Stimulated activated CD4-positive, alpha-beta T cell treated with anti-CD3 and anti-CD28 coated beads, Interleukin-1b, Interleukin-23, amount 100 ng/mL, for 1 hour (primary cell): ENCODE data around the gene OR4A16.

Experiments used
- DNase-seq, 2 donors: peaks; one replicate each; pipeline ENCODE4 v3.0.0-alpha.2; 2020; ENCODE audit warnings: low read depth in 2 of 2

The OR4A16 gene

DNA sequence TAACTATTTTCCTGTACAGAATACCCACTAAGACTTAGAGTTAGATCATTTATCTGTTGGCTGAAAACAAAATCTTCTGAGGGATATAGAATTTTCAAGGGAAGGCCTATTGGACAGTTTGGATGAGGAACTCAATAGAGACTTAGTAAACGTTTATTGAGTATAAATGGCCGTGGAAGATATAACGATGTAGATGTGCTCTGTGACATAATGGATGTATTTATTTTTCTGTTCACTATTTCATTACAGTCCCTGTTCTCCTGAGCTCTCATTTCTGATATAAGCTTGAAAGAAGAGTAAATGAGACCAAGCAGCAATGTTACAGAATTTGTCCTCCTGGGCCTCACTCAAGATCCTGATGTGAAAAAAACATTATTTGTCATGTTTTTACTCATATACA, at the start of gene OR4A16:
Gene OR4A16, plus strand, starts transcription at position 301 of the 400 bp plus-strand sequence. Its CDS starts 0 bp downstream, at position 301.
- DNase-seq: no peak

GRCh38 chr11:55324500-55324899, 18.5 kb upstream of the OR4A16 start:
- DNase-seq: no peak

GRCh38 chr11:55345306-55345705, 2.3 kb downstream of the OR4A16 start:
- no peak for DNase-seq

DNA sequence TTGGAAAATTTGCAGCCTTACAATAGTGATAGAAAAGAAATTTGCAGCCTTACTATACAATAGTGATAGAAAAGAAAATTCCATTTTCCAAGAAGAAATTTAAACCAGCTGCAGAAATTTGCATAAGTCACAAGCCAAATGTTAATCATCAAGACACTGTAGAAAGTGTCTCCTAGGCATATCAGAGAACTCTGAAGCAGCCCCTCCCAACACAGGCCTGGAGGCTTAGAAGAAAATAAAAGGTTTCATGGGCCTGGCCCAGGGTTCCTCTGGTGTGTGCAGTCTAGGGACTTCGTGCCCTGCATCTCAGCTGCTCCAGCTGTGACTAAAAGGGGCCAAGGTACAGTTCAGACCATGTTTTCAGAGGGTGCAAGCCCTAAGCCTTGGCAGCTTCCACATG, 6.0 kb downstream of the OR4A16 start:
- no peak for DNase-seq

DNA sequence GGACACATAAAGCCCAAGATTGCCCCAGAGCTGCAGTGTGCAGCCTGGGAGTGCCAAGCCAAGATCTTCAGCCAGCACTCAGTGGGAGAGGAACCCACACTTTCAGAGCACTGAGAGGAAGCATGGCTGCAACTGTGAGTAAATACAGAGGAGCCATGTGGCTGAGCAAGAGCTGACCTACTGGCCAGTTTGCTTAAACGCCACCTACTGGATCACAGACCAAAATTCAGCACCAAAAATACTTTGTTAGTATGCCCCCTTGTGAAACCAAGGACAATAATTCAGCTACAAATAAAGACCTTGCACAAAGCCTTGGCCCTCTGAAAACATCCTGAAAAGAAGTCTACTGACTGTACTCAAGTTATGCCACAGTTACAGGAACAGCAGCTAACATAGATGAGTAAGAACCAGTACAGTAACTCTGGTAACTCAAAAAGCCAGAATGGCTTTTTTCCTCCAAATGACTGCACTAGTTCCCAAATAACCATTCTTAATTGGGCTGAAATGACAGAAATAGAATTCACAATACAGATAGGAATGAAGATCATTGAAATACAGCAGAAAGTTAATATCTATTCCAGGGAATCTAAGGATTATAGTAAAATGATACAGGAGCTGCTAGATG, 14.7 kb downstream of the OR4A16 start:
- DNase-seq: no peak

DNA sequence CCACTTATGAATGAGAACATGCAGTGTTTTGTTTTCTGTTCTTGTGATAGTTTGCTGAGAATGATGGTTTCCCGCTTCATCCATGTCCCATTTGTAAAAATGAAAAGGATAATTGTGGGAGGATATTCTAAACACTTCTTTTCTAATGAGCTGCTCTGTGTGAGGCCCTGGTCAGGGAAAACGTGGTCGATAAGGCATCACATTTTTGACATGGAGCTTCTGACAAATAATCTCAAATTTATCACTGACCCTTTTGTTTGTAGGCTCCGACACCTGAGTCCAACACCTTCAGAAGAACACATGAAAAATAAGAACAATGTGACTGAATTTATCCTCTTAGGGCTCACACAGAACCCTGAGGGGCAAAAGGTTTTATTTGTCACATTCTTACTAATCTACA, 24.7 kb downstream of the OR4A16 start, which contains the start of gene OR4A15:
Gene OR4A15, plus strand, starts transcription at position 301 of the 400 bp plus-strand sequence. Its CDS starts 0 bp downstream, at position 301.
- no peak for DNase-seq
